ENCODE measurements around the gene TAS1R1. TPM values are rescaled to one million over a fixed set of nuclear protein-coding genes. Genes with fewer than 3 reads are reported as not detected.
A peak's percentile ranks its signal among the peaks of the same experiment; 100 is the strongest.

TAS1R1 gene
- total and polyA plus RNA-seq, 2 experiments from 2014 or later = 0.19 TPM; not detected in 1

DNA sequence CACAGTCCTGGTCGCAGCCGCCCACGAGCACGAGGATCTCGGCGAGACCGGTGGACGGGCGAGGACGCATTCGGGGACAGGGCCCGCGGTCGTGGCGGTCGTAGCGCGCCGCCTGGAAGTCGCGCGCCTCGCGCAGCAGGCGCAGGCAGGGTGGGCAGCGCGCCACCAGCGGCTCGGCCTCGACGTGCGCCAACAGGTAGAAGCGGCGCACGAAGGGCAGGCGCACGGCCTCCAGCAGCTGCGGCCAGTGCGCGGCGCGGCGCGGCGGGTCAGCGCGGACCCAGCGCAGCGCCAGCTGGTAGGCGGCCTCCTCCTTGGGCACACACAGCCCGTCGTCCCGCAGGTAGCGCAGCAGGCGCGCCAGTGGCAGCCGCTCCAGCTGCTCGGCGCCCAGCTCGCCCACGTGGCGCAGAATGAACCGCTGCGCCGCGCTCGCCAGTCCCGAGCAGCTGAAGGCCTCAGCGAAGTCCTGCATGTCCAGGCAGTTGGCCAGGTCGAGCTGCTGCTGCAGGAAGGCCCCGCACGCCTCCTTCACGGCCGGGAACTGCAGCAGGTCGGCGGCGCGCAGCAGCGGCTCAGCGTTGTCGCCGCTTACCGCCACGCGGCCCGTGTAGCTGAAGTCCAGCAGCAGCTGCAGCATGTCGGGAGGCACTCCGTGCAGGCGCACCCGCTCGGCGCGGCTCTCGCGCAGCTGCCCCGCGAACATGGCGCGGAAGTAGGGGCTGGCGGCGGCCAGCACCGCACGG lies 47.0 kb downstream of the TAS1R1 start:
- peak overlapping the region; percentile 98 for H3K4me3 ChIP-seq
- peaks cover 5% of the 10 kb centered on the region; the same call in 1 of the 2 replicates for H3K27me3 ChIP-seq (ENCODE audit: insufficient read depth)
- H2AFZ ChIP-seq = no peak overlapping the region
- H4K20me1 ChIP-seq (replicated peaks; ENCODE audit: insufficient read depth) = peaks cover 27% of the 10 kb centered on the region
- no peaks in the 10 kb centered on the region; the same call in 1 of the 2 replicates for H3K36me3 ChIP-seq (ENCODE audit: insufficient read depth)
- peak overlapping the region; percentile 81 for H3K4me2 ChIP-seq
- H3K27ac Mint-ChIP-seq = no peak overlapping the region
- H3K4me3 Mint-ChIP-seq = peak overlapping the region; percentile 91
- TF ChIP-seq EZH2 (IDR thresholded peaks at IDR 0.05; ENCODE audit: low read depth, unreplicated experiment) (no peak), STAT1 (IDR thresholded peaks at IDR 0.05; ENCODE audit: unreplicated experiment) (no peak), NANOG (IDR thresholded peaks at IDR 0.05; ENCODE audit: borderline replicate concordance) (no peak)
- TF ChIP-seq, protein P1, sequence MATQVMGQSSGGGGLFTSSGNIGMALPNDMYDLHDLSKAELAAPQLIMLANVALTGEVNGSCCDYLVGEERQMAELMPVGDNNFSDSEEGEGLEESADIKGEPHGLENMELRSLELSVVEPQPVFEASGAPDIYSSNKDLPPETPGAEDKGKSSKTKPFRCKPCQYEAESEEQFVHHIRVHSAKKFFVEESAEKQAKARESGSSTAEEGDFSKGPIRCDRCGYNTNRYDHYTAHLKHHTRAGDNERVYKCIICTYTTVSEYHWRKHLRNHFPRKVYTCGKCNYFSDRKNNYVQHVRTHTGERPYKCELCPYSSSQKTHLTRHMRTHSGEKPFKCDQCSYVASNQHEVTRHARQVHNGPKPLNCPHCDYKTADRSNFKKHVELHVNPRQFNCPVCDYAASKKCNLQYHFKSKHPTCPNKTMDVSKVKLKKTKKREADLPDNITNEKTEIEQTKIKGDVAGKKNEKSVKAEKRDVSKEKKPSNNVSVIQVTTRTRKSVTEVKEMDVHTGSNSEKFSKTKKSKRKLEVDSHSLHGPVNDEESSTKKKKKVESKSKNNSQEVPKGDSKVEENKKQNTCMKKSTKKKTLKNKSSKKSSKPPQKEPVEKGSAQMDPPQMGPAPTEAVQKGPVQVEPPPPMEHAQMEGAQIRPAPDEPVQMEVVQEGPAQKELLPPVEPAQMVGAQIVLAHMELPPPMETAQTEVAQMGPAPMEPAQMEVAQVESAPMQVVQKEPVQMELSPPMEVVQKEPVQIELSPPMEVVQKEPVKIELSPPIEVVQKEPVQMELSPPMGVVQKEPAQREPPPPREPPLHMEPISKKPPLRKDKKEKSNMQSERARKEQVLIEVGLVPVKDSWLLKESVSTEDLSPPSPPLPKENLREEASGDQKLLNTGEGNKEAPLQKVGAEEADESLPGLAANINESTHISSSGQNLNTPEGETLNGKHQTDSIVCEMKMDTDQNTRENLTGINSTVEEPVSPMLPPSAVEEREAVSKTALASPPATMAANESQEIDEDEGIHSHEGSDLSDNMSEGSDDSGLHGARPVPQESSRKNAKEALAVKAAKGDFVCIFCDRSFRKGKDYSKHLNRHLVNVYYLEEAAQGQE (IDR thresholded peaks at IDR 0.05; ENCODE audit: unreplicated experiment) = no peak
- TF ChIP-seq, protein P2, sequence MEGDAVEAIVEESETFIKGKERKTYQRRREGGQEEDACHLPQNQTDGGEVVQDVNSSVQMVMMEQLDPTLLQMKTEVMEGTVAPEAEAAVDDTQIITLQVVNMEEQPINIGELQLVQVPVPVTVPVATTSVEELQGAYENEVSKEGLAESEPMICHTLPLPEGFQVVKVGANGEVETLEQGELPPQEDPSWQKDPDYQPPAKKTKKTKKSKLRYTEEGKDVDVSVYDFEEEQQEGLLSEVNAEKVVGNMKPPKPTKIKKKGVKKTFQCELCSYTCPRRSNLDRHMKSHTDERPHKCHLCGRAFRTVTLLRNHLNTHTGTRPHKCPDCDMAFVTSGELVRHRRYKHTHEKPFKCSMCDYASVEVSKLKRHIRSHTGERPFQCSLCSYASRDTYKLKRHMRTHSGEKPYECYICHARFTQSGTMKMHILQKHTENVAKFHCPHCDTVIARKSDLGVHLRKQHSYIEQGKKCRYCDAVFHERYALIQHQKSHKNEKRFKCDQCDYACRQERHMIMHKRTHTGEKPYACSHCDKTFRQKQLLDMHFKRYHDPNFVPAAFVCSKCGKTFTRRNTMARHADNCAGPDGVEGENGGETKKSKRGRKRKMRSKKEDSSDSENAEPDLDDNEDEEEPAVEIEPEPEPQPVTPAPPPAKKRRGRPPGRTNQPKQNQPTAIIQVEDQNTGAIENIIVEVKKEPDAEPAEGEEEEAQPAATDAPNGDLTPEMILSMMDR (conservative IDR thresholded peaks at IDR 0.05; ENCODE audit: low read depth in 2 of 2) = 0 out of 4 replicates have a peak, but pooled peaks of 1 of the 2 experiments have one; percentile 17
- TF ChIP-seq, protein P3, sequence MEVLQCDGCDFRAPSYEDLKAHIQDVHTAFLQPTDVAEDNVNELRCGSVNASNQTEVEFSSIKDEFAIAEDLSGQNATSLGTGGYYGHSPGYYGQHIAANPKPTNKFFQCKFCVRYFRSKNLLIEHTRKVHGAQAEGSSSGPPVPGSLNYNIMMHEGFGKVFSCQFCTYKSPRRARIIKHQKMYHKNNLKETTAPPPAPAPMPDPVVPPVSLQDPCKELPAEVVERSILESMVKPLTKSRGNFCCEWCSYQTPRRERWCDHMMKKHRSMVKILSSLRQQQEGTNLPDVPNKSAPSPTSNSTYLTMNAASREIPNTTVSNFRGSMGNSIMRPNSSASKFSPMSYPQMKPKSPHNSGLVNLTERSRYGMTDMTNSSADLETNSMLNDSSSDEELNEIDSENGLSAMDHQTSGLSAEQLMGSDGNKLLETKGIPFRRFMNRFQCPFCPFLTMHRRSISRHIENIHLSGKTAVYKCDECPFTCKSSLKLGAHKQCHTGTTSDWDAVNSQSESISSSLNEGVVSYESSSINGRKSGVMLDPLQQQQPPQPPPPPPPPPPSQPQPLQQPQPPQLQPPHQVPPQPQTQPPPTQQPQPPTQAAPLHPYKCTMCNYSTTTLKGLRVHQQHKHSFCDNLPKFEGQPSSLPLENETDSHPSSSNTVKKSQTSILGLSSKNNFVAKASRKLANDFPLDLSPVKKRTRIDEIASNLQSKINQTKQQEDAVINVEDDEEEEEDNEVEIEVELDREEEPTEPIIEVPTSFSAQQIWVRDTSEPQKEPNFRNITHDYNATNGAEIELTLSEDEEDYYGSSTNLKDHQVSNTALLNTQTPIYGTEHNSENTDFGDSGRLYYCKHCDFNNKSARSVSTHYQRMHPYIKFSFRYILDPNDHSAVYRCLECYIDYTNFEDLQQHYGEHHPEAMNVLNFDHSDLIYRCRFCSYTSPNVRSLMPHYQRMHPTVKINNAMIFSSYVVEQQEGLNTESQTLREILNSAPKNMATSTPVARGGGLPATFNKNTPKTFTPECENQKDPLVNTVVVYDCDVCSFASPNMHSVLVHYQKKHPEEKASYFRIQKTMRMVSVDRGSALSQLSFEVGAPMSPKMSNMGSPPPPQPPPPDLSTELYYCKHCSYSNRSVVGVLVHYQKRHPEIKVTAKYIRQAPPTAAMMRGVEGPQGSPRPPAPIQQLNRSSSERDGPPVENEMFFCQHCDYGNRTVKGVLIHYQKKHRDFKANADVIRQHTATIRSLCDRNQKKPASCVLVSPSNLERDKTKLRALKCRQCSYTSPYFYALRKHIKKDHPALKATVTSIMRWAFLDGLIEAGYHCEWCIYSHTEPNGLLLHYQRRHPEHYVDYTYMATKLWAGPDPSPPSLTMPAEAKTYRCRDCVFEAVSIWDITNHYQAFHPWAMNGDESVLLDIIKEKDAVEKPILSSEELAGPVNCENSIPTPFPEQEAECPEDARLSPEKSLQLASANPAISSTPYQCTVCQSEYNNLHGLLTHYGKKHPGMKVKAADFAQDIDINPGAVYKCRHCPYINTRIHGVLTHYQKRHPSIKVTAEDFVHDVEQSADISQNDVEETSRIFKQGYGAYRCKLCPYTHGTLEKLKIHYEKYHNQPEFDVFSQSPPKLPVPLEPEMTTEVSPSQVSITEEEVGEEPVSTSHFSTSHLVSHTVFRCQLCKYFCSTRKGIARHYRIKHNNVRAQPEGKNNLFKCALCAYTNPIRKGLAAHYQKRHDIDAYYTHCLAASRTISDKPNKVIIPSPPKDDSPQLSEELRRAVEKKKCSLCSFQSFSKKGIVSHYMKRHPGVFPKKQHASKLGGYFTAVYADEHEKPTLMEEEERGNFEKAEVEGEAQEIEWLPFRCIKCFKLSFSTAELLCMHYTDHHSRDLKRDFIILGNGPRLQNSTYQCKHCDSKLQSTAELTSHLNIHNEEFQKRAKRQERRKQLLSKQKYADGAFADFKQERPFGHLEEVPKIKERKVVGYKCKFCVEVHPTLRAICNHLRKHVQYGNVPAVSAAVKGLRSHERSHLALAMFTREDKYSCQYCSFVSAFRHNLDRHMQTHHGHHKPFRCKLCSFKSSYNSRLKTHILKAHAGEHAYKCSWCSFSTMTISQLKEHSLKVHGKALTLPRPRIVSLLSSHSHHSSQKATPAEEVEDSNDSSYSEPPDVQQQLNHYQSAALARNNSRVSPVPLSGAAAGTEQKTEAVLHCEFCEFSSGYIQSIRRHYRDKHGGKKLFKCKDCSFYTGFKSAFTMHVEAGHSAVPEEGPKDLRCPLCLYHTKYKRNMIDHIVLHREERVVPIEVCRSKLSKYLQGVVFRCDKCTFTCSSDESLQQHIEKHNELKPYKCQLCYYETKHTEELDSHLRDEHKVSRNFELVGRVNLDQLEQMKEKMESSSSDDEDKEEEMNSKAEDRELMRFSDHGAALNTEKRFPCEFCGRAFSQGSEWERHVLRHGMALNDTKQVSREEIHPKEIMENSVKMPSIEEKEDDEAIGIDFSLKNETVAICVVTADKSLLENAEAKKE (CRISPR knock-in tag; IDR thresholded peaks at IDR 0.05) = no peak
- peaks cover 48% of the 10 kb centered on the region for H3K79me2 ChIP-seq (replicated peaks; ENCODE audit: insufficient read depth)
- H3K9me3 Mint-ChIP-seq = no peaks in the 10 kb centered on the region
- H3K27me3 Mint-ChIP-seq (ENCODE audit: insufficient read depth, low read depth, poor library complexity) = peaks cover 20% of the 10 kb centered on the region
- H3K4me1 ChIP-seq (ENCODE audit: insufficient read depth) = peaks cover 9% of the 10 kb centered on the region
- no peak overlapping the region for H3K27ac ChIP-seq (ENCODE audit: low read depth)
- ATAC-seq (peak; percentile 33), DNase-seq (ENCODE audit: low spot score) (peak; percentile 55)
- H3K36me3 Mint-ChIP-seq (ENCODE audit: low read depth) = peaks cover 34% of the 10 kb centered on the region; the same call in 2 of the 3 replicates
- H3K4me1 Mint-ChIP-seq = peaks cover 20% of the 10 kb centered on the region
- H3K9me2 ChIP-seq (ENCODE audit: insufficient read depth) = no peaks in the 10 kb centered on the region
- H3F3A ChIP-seq (replicated peaks; ENCODE audit: low read depth) = peaks cover 10% of the 10 kb centered on the region; the same call in 1 of the 2 replicates
